NCI-H2029 treated with DMSO at 0.1 percent for 48 hours (cell line): ENCODE measurements around the gene TBX3.

ENCODE experiments used
- DNase-seq: peaks from one replicate; lab custom pipeline; 2025; lab: John Stamatoyannopoulos, UW

The TBX3 gene

DNA sequence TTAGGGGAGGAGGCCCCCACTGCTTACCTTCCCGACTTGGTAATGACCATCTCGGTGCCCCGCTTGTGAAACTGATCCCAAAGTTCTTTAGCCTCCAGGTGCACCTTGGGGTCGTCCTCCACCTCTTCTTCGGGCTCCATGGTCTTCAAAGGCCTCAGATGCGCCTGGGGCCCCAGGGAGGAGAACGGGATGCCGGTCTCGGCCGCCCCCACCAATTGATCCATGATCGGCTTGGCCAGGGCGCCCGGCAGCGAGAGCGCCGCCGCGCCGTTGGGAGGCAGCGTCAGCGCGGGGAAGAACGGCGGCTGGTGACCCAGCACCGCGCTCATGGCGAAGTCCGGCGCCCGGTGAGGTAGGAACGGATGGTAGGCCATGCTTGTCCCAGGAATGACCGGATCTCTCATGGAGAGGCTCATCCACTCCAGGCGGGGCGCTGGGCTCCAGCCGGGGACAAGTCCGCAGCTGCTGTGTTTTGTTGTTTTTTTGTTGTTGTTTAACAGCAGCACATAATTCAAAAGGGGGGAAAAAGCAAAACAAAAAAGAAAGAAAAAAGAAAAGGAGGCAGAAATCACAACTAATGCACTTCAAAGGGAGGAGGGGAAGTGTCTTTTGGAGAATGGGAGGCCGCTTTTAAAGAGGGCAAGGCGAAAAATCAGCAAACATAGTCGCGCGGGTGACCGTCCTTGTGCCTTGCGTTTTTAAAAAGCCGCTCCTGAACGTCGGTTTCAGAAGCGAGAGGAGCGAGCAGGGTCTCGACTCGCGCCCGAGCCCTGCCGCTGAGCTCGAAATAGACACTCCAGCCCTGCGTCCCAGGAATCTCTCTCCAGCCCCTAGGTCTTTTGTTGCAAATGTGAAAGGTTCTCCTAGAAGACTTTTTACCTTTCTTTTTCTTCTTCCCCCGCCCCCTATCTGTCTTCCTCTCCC is 928 bp downstream of the TBX3 start:
- peak; percentile 42 for DNase-seq

DNA sequence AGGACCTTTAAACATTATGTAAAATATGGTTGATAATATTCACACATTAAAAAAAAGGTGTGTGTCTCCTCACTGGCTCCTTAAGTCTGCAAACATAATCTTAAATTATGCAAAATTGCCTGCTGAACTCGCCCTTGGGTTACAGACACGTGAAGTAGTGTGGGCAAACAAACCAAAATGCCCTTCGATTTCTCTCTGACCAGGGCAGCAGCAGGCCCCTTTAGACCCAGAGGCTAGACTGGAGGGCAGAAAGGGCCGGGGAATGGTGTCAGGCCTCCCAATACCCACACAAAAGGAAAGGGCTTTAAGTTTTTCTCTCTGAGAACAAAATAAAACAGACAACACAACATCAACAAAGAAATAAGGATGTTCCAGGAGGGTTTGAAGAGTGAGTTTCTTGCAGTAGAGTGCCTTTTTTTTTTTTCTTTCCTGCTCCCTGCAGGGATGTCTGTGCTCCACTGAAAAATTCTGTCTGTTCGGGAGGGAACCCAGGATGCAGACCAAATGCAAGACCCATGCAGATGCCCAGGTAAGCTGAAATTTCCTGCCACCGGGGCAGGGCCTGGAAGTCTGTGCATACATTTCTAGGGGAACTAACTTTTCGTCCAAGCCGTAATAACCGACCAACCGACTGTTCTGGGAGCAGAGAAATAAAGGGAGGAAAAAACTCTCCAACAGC is 1.7 kb downstream of the TBX3 start:
- DNase-seq, result no peak

DNA sequence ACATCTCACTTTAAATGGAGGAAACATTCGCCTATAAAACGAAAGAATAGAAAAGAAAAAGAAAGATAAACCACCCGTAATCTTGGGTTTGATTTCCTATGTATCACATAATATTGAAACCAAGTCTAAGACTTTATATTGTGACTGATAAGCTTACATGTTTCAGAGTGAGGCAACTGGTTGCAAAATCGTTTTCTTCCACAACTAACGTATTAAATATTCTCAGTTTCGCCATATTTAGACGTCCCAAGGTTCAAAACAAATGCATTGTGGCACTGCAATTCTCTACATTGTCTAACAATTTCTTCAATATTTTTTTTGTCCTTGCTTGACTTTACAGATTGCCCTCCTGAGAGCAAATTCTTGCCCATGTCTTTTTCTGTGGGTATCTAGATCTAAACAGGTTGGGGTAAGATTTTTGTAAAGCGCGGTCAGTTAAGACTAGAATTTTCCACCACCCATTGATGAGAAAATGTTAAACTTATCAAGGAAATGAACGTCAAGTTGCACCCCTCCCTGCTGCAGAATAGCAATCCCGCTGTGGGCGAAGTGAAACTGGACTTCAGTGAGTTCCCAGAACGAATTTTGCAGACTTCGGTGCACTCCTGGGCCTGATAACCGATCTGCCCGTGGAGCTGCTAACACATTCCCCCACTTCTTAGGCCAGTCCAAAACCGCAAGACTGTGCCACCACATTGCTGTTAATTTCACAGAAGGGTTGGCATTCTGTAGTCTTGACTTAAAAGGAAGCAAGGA is 2.7 kb downstream of the TBX3 start:
- DNase-seq, result no peak

DNA sequence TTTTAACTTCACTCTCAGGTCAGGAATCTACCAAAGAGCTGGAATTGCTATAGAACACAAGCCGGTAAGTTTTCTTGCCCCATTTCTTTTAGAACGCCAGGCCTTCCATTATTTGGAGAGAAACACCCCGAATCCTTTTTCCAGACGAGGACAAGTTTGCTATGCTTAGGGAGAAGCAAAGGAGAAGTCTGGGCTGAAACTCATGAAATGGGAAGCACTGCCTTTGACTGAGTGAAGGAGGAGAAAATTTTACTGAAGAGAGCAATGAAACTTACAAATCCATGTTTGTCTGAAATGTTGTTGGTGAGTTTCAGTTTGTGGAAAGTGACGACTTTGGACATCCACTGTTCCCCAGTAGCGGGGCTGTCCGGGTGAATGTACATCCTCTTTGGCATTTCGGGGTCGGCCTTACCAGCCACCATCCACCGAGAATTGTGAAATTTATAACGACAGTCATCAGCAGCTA is 3.3 kb downstream of the TBX3 start:
- DNase-seq, result no peak

DNA sequence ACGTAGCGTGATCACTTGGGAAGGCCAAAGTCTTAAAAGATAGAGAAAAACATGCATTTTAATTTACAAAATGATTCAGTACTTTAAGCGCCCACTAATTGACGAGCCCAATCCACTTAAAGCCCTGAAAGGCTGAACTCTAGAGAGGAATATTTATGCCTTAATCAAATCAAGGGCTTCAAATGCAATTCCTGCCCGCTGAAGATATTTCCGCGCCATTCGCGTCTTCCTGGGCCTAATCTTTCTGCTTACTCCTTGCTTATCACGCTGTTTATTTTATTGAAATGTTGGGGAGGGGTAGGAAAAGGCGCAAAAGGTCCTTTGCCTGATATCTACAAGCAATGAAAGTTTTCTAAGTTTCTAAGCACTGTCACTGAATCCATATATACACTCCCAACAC is 4.0 kb downstream of the TBX3 start:
- no peak for DNase-seq

DNA sequence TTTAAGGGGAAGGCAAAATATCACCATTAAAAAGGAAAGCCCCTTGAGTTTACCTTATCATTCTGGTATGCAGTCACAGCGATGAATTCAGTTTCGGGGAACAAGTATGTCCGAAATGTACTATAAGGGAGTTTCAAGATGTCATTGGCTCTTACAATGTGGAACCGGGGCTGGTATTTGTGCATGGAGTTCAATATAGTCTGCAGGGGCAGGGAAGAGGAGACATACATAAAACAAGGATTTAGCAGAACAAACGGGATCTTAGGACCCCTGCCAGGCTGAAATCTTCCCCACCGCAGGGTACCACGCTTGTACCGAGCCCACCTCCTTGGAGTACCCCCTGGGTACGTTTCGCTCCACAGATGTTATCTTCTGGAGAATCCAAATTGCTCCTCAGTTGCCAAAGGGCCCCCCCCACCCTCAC is 4.5 kb downstream of the TBX3 start:
- no peak for DNase-seq

DNA sequence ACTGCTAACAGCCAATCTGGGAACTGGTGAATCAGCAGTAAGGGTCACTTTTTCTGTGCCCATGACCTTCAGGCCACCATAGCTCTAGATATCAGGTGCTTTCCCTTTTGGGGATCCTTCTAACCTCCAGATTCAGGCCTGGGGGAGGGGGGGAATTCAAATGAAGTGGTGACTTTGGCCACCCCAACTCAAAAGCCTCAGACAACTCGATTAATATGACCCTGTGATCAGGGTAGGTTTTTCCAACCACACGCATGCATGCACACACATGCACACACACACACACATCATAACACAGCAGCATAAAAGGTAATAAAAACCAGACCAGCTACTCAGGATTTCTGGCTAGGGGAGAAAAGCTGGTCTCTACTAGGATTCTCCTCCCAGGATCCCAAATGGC is 5.3 kb downstream of the TBX3 start:
- no peak for DNase-seq

DNA sequence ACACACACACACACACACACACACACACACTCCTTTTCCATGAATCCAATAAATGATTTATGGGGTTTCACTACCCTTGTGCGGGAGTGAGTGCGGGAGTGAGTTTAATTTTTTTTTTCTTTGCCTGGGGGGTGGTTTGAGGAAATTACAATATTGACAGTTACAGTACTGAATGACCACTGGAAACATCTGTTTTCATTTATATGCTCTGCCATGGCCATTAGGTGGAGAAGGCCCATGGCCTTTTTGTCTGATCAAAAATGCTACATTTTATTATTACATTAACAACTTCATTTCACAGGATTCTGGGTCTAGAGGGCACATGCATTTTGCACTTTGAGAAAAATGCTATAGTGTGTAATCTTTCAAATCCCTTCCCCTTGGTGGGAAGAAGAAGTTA is 5.9 kb downstream of the TBX3 start:
- DNase-seq, result no peak

DNA sequence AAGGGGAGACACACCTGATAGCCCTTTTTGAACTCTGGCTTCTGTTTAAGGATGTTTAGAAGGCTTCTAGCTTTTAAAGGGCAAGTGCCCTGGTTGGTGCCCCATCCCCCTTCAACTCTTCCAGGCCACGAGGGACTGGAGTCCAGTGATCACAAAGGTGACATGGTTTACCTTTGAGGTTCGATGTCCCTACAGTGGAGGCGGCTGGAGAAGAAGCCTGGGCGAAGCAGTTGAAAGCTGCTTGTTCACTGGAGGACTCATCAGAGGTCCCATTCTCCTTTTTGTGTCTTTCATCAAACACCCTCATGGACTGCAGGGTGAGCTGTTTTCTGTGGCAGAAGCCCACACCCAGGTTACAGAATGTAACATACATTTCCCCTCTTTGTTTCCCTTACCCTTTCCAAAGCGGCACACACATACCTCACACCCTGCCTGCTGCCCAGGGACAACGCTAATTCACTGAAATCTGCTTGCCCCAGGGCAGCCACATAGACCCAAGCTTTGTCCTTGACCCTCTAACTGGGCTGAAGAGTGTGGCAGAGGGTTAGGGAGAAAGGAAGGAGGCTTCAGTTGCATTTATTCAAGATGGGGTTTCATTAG is 7.7 kb downstream of the TBX3 start:
- DNase-seq, result no peak

DNA sequence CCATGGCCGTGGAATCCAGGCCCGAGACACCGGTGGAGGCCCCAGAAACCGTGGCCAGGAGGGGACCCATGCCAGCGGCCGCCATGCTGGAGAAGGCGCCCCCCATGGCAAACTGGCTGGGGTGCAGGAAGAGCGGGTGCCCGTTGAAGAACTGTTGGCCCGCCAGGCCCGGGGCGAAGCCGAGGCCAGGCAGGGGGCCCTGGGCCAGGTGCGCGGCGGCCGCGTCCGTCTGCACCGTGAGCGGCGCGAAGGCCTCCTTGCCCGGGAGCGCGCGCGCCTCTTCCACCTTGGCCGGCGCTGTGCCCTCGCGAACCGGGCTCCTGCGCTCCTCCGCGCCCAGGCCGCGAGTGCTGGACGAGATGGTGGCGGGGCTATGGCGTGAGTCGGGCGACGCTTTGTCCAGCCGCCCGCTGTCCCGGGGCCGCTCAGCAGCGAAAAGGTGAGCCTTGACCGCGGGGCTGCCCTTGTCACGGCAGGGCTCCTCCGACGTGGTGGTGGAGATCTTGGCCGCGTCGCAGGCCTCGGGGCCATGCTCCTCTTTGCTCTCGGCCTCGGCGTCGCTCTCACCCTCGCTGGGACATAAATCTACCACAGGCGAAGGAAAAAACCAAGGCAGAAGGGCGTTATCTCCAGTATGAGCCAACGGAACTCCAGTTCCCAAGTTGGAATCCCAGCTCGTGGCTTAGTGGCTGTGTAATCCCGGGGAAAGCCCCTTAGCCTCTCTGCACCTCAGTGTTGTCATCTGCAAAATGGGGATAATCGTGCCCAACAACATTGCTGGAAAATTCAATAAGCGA is 9.5 kb downstream of the TBX3 start:
- no peak for DNase-seq

DNA sequence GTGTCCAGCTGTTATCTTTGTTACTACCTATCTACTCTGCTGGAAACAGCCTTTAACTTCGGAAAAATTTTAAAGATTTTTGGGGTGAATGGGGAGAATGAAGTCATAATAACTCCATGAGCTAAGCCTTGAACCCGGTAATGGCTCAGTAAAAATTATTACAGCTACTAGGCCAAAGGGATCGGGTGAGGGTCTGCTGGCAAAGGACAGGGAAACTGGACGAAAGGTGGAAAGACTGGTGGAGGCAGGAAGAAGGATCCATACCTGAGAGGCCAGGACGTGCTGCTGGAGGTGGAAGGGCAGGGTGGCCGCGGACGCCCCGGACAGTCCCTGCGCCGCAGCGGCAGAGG is 10.1 kb downstream of the TBX3 start:
- no peak for DNase-seq

DNA sequence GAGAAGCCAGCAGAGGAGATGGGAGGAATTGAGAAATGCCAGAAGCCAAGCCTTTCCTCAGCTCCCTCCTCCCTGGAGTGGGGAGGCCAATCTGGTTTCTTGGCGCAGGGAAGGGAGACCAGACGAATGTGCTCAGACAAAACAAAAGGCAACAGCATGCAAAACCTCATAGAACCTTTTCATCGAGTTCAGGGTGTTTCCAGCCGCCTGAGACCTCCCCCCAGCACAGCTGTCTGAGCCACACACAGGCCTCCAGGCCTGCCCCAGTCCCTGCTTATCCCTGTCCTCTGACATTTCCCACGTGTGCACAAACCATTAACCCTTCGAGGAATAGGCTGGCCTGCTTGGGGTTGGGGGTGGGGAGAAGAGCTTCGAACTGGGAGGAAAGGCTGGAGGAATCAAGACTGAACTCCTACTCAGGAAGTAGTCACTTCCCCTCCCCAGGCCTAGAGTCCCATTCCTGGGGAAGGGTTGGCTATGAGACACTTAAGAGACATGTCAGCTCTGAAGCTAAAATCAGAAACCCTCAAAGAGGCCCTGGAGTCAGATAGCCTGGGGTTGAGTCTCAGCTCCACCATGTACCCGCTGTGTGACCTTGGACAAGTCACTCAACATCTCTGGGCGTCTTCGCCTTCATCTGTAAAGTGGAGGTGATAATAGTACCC is 10.7 kb downstream of the TBX3 start:
- DNase-seq, result no peak

DNA sequence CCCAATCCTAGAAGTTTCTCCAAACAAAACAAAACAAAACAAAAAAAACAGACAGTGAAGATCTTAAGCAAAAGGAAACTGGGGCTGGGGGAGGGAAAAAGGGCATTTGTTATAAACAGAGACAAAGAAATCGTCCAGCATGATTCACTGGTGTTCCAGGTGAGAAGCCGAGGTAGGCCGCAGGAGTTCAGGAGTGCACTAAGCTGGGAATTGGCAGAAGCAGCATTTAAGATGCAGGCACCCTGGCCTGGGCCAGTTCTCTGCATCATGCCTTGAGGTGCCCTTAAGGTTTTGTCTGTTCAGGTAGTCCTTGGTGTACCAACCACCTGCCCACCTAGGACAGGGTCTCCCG is 11.2 kb downstream of the TBX3 start:
- DNase-seq, result no peak

DNA sequence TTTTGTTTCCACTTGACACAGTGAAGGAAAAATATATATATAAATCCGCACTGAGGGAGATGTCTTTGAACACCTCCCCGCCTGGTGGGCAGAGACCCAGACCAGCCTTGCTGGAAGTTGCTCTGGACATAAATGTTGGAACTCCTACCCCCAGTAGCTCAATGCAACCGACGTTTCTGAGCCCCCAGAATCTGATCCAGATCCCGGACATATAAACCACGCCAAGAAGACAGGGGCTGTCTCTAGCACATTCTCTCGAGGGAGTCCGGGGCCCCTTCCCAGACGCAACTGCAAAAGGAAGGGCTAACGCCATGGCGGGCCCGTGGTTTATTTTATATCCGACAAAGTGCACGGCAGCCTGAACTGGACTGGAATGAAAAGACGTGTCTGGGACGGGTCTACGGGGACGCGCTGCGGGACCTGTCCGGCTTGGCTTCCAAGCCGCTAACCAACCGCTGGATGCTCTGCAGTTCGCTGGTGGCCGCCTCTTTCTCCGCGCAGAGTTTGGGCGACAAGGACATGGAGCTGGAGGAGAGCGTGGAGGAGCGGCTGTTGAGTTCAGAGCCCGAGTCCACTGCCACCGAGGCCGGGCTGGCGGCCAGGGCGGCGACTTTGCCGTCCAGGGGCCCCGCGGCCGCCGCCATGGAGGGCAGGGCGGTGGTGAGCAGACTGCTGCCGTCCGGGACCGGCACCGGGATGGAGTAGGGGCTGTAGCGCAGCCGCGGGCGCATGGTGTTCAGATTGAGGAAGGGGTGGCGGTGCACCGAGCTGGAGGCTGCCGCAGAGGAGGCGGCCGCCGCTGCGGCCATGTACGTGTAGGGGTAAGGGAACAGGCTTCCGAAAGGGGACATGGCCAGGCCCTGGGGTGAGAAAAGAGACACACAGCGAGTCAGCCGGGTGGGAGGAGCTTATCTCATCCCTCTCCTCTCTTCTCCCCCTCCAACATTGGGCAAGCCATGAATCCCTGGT is 12.2 kb downstream of the TBX3 start:
- DNase-seq, result no peak

DNA sequence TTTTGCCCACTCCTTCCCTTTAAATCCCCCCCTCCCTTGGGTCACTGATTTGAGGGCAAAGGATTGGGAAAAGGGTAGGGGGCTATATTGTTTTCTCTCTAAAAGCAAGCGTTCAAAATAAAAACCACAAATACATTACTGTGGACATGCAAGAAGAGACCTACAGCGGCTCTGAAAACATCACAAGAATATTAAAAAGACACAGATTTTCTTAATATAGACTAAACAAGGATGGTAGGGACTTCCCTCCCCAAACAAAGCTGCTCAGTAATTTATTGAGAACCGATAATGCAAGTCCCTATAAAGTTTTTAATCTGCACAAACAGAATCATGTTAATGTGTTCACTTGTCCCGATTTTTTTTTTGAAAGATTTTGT is 12.9 kb downstream of the TBX3 start:
- no peak for DNase-seq

DNA sequence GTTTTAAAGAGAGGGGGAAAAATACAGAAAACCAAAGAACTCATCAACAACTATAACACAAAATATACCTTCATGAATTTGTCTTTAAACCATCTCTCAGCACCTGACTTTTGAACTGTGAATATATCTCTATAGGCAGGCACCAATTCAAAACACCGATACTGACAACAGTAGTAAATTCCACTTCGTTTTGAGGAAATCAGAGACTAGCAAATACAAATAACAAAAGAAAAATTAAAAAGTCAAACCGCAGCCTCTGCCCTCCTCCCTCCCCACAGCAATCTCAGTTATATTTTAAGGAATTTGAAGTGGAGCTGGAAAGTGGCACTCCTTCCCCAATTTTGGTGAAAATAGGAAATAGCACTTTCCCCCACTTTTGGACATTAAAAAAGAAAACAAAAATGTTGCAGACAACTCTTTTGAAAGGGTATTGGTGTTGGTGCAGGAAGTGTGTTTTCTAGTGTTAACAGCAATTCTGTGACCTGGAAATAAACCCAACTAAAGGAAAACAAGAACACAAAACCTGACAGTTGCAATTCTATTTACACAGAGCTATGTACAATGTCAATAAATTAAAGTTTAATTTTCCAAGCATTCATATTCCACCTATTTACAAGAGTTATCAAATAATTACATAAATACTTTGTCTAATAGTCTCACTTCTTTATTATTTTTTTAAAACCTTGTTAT is 13.5 kb downstream of the TBX3 start:
- no peak for DNase-seq

DNA sequence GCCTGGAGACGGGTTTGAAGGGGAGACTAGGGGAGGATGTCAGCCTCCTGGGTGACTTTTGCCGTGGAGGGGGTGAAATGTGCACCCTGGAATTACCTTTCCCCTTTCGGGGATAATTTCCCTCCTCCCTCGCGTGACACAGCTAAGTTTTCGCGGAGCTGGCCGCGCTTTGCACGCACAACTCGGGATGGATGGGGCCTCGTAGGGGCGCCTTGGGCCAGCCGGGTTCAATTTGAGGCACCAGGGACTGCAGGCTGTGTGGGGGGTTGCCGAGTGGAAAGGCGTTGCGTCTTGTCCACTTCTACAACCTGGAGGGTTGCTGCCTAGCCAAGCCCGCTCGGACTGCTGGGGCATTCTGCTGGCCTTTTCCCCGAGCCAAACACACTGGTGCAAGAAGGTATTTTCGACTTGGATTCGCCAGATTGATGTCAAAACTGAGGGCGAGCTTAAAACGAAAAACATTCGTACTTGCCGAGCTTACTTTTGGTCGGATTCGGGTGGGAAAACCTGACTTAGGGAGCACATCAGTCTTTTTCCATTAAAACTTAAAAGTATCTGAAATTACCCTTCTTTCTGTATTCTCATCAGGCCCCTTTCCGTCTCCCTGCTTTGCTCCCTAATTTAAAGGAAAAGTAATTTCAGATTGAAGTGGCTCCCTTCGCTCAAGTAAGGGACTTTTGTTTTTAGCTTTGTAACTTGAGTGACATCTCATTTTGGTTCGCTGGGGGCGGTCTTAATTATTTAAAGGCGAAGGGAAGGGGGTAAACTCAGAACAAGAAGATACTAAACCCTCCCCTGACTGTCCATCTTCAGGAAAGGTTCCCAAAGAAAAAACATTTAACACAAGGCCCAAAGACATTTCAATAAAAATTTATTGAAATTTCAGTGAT is 14.3 kb downstream of the TBX3 start:
- no peak for DNase-seq

DNA sequence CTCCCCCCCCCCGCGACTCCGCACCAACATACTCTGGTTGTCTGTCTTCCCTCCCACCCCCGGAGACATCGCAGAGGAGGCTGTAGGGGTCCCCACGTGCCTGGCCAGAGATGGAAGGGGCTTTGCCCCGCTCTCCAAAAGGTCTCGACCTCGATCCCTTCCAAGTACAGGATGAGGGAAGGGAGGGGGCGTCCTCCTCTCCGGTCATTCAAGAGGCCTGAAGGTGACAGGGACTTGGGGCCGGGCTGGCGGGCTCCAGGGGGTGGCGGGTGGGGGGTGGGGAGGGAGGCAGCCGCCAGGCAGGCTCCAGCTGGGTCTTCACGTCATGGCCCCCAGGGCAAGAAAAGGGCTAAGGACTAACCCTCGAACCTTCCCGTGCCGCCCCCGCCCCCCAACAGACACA is 15.1 kb downstream of the TBX3 start:
- DNase-seq, result no peak
